Hematopoietic multipotent progenitor cell treated with erythropoietin and hydrocortisone succinate and interleukin-3 and kit ligand, for 6 days (in vitro differentiated cells): ENCODE data around the gene ZDHHC11B.

Experiments used
- DNase-seq: peaks from one replicate; pipeline ENCODE4 v3.0.0-alpha.2; 2015

ZDHHC11B gene

GRCh38 chr5:670396-671270, 113.9 kb downstream of the ZDHHC11B start:
- DNase-seq: no peak

GRCh38 chr5:669842-670395, 114.6 kb downstream of the ZDHHC11B start:
- no peak for DNase-seq

- DNase-seq: no peak
Observed at GRCh38 chr5:669111-669841, 115.3 kb downstream of the ZDHHC11B start.

- DNase-seq: no peak
Observed at GRCh38 chr5:668283-668995, 116.1 kb downstream of the ZDHHC11B start.

- DNase-seq: no peak
Observed at GRCh38 chr5:666816-667498, 117.6 kb downstream of the ZDHHC11B start.

GRCh38 chr5:665956-666711, 118.4 kb downstream of the ZDHHC11B start:
- DNase-seq: no peak

GRCh38 chr5:665541-665955, 119.0 kb downstream of the ZDHHC11B start:
- DNase-seq: peak; percentile 34

- no peak for DNase-seq
Observed at GRCh38 chr5:664994-665360, 119.6 kb downstream of the ZDHHC11B start.

GRCh38 chr5:664343-664993, 120.1 kb downstream of the ZDHHC11B start:
- no peak for DNase-seq

GRCh38 chr5:663436-664342, 120.8 kb downstream of the ZDHHC11B start:
- DNase-seq: no peak

GRCh38 chr5:662751-663435, 121.6 kb downstream of the ZDHHC11B start:
- DNase-seq: no peak

GRCh38 chr5:661891-662750, 122.4 kb downstream of the ZDHHC11B start:
- no peak for DNase-seq

- DNase-seq: no peak
Observed at GRCh38 chr5:660491-661030, 124.0 kb downstream of the ZDHHC11B start.
